AG09309 (cell line): ENCODE results near the gene NDUFA1.

Source experiments
- DNase-seq: peaks from one replicate; pipeline ENCODE4 v3.0.0-alpha.2; 2010; ENCODE audit warnings: low read depth
- H3K4me3 ChIP-seq: 2 replicates; pipeline ENCODE4 v1.5.1; 2011; ENCODE audit warnings: mild to moderate bottlenecking, low read depth, low read length, moderate library complexity; ENCODE audit not compliant: control insufficient read depth
- TF ChIP-seq, protein P1 (sequence below): IDR thresholded peaks from 2 replicates; pipeline ENCODE4 v1.5.1; 2011; ENCODE audit warnings: mild to moderate bottlenecking, low read depth, low read length, inconsistent platforms; ENCODE audit not compliant: insufficient read depth, control insufficient read depth; ENCODE audit errors: missing control alignments

NDUFA1 gene

DNA sequence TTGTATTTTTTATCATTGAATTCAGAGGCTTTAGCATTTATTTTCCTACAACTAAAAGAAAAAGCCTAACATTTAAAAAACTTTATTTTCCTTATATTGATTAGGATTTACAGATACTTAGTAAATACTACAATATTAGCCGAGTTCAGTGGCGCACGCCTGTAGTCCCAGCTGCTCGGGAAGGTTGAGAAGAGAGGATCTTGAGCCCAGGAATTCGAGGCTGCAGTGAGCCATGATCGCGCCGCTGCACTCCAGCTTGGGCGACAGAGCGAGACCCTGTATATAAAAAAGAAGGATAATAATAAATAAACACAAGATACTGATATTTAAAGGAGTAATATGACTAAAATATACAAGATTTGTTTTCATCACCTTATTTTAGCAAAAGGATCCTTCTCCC, 18.2 kb upstream of the NDUFA1 start:
- TF ChIP-seq, protein P1, sequence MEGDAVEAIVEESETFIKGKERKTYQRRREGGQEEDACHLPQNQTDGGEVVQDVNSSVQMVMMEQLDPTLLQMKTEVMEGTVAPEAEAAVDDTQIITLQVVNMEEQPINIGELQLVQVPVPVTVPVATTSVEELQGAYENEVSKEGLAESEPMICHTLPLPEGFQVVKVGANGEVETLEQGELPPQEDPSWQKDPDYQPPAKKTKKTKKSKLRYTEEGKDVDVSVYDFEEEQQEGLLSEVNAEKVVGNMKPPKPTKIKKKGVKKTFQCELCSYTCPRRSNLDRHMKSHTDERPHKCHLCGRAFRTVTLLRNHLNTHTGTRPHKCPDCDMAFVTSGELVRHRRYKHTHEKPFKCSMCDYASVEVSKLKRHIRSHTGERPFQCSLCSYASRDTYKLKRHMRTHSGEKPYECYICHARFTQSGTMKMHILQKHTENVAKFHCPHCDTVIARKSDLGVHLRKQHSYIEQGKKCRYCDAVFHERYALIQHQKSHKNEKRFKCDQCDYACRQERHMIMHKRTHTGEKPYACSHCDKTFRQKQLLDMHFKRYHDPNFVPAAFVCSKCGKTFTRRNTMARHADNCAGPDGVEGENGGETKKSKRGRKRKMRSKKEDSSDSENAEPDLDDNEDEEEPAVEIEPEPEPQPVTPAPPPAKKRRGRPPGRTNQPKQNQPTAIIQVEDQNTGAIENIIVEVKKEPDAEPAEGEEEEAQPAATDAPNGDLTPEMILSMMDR, result no peak
- H3K4me3 ChIP-seq, result peak overlapping the region; percentile 3
- DNase-seq, result no peak

DNA sequence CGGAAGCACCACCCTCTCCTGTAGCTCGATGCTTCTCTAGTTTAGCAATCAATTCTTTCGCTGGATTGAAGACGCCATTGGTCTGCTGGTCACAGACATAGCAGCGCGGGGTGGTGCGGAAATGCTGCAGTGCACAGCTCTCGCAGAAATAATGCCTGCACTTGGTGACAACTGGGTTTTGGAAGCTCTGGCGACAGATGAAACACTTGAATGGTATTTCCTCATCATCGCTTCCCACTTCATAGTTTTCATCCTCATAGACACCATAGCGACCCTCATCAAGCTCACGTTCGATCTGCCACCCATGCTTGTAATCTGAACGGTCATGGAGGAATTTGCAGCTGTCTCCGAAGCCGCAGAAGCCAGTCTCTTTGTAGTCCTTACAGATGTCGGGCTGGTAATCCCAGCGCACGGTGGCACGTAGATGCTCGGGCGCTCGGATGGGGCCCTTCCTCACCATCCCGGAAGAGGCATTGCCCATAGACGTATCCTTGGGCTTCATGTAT, 953 bp upstream of the NDUFA1 start:
- no peak for DNase-seq
- TF ChIP-seq, protein P1, result no peak
- H3K4me3 ChIP-seq, result peak overlapping the region; percentile 66

DNA sequence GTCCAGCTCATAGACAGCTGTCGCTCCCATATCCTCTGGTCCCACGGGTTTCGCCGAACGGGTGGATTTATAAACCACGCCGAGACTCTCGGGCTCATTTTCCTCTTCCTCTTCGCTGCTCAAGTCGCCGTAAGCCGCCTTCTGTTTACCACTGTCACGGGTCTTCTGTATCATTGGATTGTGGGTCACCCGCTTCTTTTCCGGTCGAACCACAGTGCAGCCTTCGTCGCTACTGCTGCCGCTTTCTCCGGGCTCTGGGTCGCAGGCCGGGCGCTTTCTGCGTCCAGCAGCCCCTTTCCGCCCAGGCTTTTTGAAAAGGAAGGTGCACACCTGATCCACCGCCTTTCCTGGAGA, 410 bp upstream of the NDUFA1 start:
- TF ChIP-seq, protein P1, result no peak
- no peak for DNase-seq
- peak overlapping the region; percentile 66 for H3K4me3 ChIP-seq

DNA sequence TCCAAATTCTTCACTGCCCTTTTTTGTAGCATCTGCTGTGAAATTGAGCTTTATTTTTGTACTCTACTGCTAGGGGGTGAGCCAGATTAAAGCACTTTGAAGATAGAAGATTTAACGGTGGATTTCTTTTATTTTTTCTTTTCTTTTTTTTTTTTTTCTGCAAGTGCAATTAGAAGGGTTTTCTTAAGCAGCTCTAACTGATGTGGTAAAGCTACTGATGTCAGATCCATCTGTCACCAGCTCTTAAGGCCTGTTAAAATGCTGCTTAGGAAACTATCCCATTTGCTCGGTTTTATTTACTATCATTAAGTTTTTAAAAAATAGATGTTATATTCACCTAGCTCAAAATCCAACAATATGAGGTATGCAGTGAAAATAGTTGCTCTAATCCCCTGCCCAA, 7.1 kb downstream of the NDUFA1 start:
- TF ChIP-seq, protein P1, result no peak
- DNase-seq, result no peak

GRCh38 chrX:119880076-119880475, 8.4 kb downstream of the NDUFA1 start:
- H3K4me3 ChIP-seq, result no peak overlapping the region
- TF ChIP-seq, protein P1, result no peak
- no peak for DNase-seq

More for the DNA sequence above, 7.1 kb downstream of the NDUFA1 start:
- H3K4me3 ChIP-seq, result no peak overlapping the region

DNA sequence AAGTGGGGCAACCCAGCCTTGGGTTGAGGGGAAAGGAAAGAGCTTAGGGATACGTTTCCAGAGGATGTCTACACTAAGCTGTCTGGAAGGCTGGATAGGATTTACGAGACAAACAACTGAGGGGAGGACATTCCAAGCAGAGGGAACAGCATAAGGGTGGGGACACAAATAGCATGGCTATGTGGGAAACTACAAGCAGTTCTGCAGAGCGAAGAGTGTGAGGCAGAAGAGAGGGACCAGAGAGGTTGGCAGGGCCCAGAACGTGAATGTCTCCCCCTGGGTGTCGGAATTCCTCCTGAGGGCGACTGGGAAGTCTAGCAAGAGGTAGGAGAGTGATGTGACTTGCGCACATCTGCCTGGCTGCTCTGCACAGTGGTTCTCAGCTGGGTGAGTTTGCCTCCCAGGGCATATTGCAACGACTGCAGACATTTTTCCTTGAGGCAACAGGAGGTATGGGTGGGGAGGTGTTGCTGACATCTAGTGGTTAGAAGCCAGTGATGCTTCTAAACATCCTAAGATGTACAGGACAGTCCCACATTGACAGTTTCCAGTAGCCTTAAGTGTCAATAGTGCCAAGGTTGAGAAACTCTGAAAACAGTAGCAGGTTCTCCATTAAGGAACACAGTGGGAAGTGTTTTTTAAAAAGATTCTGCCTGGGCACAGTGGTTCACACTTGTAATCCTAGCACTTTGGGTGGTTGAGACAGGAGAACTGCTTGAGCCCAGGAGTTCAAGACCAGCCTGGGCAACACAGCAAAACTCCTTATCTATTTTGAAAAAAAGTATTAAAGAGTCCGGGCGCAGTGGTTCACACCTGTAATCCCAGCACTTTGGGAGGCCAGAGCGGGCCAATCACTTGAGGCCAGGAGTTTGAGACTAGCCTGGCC, 9.2 kb downstream of the NDUFA1 start:
- TF ChIP-seq, protein P1, result peak; percentile 87
- peak; percentile 14 for DNase-seq
- no peak overlapping the region for H3K4me3 ChIP-seq
